Measurements from ENCODE around the gene LBHD1.
A peak's percentile ranks its signal among the peaks of the same experiment; 100 is the strongest.

LBHD1 gene

DNA sequence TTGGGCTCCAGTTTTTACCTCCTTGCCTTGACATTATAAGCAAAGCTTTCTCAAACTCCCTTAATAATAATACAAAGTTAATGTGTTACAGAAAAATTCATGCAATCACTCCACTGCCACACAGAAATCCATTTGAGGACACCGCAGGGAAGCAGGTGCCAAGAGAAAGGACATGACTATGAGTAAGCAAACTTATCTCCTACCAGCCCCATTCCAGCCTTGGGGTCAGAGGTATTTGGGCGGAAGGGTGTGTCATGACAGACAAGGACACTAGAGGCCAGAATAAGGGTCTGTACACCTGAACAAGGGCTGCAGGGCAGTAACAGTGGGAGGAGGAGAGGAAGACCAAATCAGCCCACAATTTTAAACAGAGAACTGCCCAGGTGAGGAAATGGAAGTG lies 41.3 kb upstream of the LBHD1 start:
- TF ChIP-seq, protein P1, sequence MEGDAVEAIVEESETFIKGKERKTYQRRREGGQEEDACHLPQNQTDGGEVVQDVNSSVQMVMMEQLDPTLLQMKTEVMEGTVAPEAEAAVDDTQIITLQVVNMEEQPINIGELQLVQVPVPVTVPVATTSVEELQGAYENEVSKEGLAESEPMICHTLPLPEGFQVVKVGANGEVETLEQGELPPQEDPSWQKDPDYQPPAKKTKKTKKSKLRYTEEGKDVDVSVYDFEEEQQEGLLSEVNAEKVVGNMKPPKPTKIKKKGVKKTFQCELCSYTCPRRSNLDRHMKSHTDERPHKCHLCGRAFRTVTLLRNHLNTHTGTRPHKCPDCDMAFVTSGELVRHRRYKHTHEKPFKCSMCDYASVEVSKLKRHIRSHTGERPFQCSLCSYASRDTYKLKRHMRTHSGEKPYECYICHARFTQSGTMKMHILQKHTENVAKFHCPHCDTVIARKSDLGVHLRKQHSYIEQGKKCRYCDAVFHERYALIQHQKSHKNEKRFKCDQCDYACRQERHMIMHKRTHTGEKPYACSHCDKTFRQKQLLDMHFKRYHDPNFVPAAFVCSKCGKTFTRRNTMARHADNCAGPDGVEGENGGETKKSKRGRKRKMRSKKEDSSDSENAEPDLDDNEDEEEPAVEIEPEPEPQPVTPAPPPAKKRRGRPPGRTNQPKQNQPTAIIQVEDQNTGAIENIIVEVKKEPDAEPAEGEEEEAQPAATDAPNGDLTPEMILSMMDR (IDR thresholded peaks at IDR 0.05): no peak
- Histone ChIP-seq H3K9me3 (no peaks in the 10 kb centered on the region), H3K27me3 (no peaks in the 10 kb centered on the region), H3K36me3 (peaks cover 75% of the 10 kb centered on the region), H3K27ac (peak overlapping the region; percentile 38), H3K4me1 (ENCODE audit: control insufficient read depth in 1 of 2, insufficient read depth in 1 of 2, low read depth in 1 of 2, low read length in 1 of 2) (peaks cover 16 to 17% of the 10 kb centered on the region in 2 experiments), H3K4me3 (ENCODE audit: low read depth in 1 of 2, low read length in 1 of 2) (no peak overlapping the region)

DNA sequence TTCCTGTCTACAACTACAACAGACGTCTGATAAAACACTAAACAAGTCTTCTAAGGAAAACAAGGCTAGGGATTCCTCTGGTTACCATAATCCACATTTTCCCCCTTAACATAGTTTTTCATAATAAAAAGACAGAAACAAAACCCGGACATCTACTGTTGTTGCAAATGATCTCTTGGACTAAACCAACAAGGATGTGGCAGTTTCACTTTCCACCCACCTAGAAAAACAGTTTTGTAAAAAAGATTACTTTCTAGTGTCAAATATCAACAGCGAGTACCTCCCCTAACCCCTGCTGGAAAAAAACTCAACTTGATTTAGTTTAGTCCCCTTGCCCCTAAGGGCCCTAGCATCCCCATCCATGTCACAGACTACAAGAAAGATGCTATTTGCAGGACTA lies 40.8 kb upstream of the LBHD1 start:
- Histone ChIP-seq H3K4me1 (ENCODE audit: control insufficient read depth in 1 of 2, insufficient read depth in 1 of 2, low read depth in 1 of 2, low read length in 1 of 2) (peaks cover 19 to 20% of the 10 kb centered on the region in 2 experiments), H3K27me3 (no peaks in the 10 kb centered on the region), H3K9me3 (no peaks in the 10 kb centered on the region), H3K4me3 (ENCODE audit: low read depth in 1 of 2, low read length in 1 of 2) (no peak overlapping the region), H3K36me3 (peaks cover 70% of the 10 kb centered on the region), H3K27ac (peak overlapping the region; percentile 38)
- TF ChIP-seq, protein P1 (IDR thresholded peaks at IDR 0.05): no peak

- H3K36me3 ChIP-seq: peaks cover 65% of the 10 kb centered on the region
- no peaks in the 10 kb centered on the region for H3K9me3 ChIP-seq
- H3K27me3 ChIP-seq: no peaks in the 10 kb centered on the region
- peak overlapping the region; percentile 38 for H3K27ac ChIP-seq
- no peak overlapping the region for H3K4me3 ChIP-seq (ENCODE audit: low read depth in 1 of 2, low read length in 1 of 2)
- H3K4me1 ChIP-seq (ENCODE audit: control insufficient read depth in 1 of 2, insufficient read depth in 1 of 2, low read depth in 1 of 2, low read length in 1 of 2): peaks cover 20% of the 10 kb centered on the region in 2 experiments
- TF ChIP-seq, protein P1 (IDR thresholded peaks at IDR 0.05): no peak
These were observed 40.3 kb upstream of the LBHD1 start for GRCh38 chr11:62712276-62712812.

DNA sequence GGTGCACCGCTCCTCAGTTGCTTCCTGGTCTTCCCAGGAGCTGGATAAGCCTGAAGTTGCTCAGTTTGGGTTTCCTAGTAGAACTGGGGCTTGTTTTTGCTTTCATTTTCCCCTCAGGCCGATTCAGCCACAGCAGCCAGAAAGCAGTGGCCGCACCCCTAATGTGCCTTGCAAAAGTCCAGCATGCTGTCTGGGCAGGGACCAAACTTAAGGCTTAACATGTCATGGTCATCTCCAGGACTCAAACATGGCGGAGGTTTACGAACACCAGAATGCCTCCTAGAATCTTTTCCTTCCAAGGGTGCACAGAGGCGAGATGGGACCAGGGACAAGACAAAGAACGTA lies 37.9 kb upstream of the LBHD1 start:
- Histone ChIP-seq H3K27me3 (no peaks in the 10 kb centered on the region), H3K27ac (peak overlapping the region; percentile 91), H3K4me3 (ENCODE audit: low read depth in 1 of 2, low read length in 1 of 2) (peak overlapping the region; percentile 76 to 86), H3K9me3 (no peaks in the 10 kb centered on the region), H3K36me3 (peaks cover 41% of the 10 kb centered on the region), H3K4me1 (ENCODE audit: control insufficient read depth in 1 of 2, insufficient read depth in 1 of 2, low read depth in 1 of 2, low read length in 1 of 2) (peaks cover 39 to 42% of the 10 kb centered on the region in 2 experiments)
- TF ChIP-seq, protein P1 (IDR thresholded peaks at IDR 0.05): no peak

DNA sequence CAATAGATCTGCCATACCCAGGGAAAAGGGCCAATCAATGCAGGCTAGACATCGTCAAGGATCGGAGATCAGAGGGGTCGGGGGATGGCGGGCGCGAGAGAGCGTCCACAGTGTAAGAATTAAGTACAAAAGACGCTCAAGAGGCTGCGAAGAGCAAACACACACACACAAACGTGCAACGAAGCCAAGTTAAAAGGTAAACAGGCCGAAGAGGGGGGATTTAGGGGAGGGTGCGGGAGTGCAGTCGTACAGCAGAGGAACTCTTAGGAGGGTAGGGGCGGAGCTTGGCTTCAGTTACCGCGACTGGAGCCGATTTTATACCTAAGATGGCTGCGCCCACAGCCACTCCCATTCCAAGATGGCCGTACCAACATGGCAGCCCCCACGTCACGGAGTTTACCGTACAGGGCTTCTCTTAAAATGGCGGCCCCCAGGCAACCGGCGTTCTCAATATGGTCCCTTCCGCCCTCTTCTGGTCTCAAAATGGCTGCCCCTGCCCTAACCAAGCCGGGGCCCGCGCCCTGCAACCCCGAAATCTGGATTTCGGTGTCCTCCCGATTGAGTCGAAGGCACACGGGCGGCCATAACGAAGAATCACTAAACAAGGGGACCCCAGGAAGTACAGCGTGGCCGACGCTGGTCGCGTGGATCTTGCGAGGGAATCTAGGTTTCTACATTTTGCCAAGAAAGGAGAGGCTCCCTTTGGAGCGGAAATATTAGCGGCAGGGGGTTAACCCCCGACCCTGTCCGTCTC lies 37.4 kb upstream of the LBHD1 start:
- Histone ChIP-seq H3K9me3 (no peaks in the 10 kb centered on the region), H3K4me1 (ENCODE audit: control insufficient read depth in 1 of 2, insufficient read depth in 1 of 2, low read depth in 1 of 2, low read length in 1 of 2) (peaks cover 42 to 44% of the 10 kb centered on the region in 2 experiments)

More for the DNA sequence above, 37.4 kb upstream of the LBHD1 start:
- Histone ChIP-seq H3K36me3 (peaks cover 36% of the 10 kb centered on the region), H3K4me3 (ENCODE audit: low read depth in 1 of 2, low read length in 1 of 2) (peak overlapping the region; percentile 76 to 86), H3K27ac (peak overlapping the region; percentile 91), H3K27me3 (no peaks in the 10 kb centered on the region)
- TF ChIP-seq, protein P1 (IDR thresholded peaks at IDR 0.05): peak; percentile 36

Measured in neutrophil (primary cell).